Mesendoderm (in vitro differentiated cells): Measurements from ENCODE around the gene ZNF638.
A peak's percentile ranks its signal among the peaks of the same experiment; 100 is the strongest.

Source experiments
- DNase-seq: peaks from one replicate; pipeline ENCODE4 v3.0.0; 2013
- H2AK5ac ChIP-seq: 2 replicates; pipeline ENCODE4 v1.6.1; 2013; ENCODE audit warnings: low read length, inconsistent platforms
- H2BK120ac ChIP-seq: 2 replicates; pipeline ENCODE4 v1.6.1; 2013; ENCODE audit warnings: low read depth, mild to moderate bottlenecking, low read length, moderate library complexity, mixed read lengths
- H2BK15ac ChIP-seq: replicated peaks from 2 replicates; pipeline ENCODE4 v1.6.1; 2013; ENCODE audit warnings: low read depth, mild to moderate bottlenecking, moderate library complexity
- H2BK5ac ChIP-seq: 2 replicates; pipeline ENCODE4 v1.6.1; 2013; ENCODE audit warnings: low read length, inconsistent platforms
- H3K18ac ChIP-seq: 2 replicates; pipeline ENCODE4 v1.6.1; 2013; ENCODE audit warnings: mild to moderate bottlenecking, low read length, mixed read lengths
- H3K23ac ChIP-seq: one replicate; pipeline ENCODE4 v1.6.1; 2013; ENCODE audit warnings: low read length
- H3K27ac ChIP-seq: 2 replicates; pipeline ENCODE4 v1.5.1; 2013; ENCODE audit warnings: low read depth, mild to moderate bottlenecking, inconsistent platforms, low read length, moderate library complexity
- H3K27me3 ChIP-seq: 2 replicates; pipeline ENCODE4 v1.6.1; 2013; ENCODE audit warnings: low read length, control low read depth, mild to moderate bottlenecking, inconsistent platforms; ENCODE audit not compliant: insufficient read depth, poor library complexity
- H3K36me3 ChIP-seq: 2 replicates; pipeline ENCODE4 v1.6.1; 2013; ENCODE audit warnings: low read length, inconsistent platforms; ENCODE audit not compliant: control insufficient read depth, insufficient read depth
- H3K4ac ChIP-seq: one replicate; pipeline ENCODE4 v1.6.1; 2013; ENCODE audit warnings: low read depth, mild to moderate bottlenecking, low read length, moderate library complexity
- H3K4me1 ChIP-seq: 2 replicates; pipeline ENCODE4 v1.6.1; 2013; ENCODE audit warnings: low read depth, low read length, inconsistent platforms; ENCODE audit not compliant: control insufficient read depth
- H3K4me2 ChIP-seq: 2 replicates; pipeline ENCODE4 v1.6.1; 2013; ENCODE audit warnings: low read length
- H3K4me3 ChIP-seq: 2 replicates; pipeline ENCODE4 v1.5.1; 2013; ENCODE audit warnings: mild to moderate bottlenecking, low read length
- H3K56ac ChIP-seq: one replicate; pipeline ENCODE4 v1.6.1; 2013; ENCODE audit warnings: low read length
- H3K79me1 ChIP-seq: 2 replicates; pipeline ENCODE4 v1.6.1; 2013; ENCODE audit warnings: low read length, inconsistent platforms
- H3K79me2 ChIP-seq: 2 replicates; pipeline ENCODE4 v1.6.1; 2013; ENCODE audit warnings: mild to moderate bottlenecking, low read length; ENCODE audit not compliant: control insufficient read depth, insufficient read depth
- H3K9ac ChIP-seq: 2 replicates; pipeline ENCODE4 v1.6.1; 2013; ENCODE audit warnings: low read length, inconsistent platforms
- H4K5ac ChIP-seq: one replicate; pipeline ENCODE4 v1.6.1; 2013; ENCODE audit warnings: low read length
- H4K8ac ChIP-seq: one replicate; pipeline ENCODE4 v1.6.1; 2013; ENCODE audit warnings: low read depth, mild to moderate bottlenecking, control low read depth, low read length, moderate library complexity
- WGBS: extraction: QIAGEN DNeasy Blood & Tissue Kit; methylation state at CpG from one replicate; pipeline ENCODE4 v1.1.7; 2013; ENCODE audit warnings: low lambda C conversion rate, missing lambda C conversion rate; ENCODE audit not compliant: insufficient coverage; ENCODE audit errors: extremely low coverage; 5-methylcytosine and 5-hydroxymethylcytosine counted together

ZNF638 gene

DNA sequence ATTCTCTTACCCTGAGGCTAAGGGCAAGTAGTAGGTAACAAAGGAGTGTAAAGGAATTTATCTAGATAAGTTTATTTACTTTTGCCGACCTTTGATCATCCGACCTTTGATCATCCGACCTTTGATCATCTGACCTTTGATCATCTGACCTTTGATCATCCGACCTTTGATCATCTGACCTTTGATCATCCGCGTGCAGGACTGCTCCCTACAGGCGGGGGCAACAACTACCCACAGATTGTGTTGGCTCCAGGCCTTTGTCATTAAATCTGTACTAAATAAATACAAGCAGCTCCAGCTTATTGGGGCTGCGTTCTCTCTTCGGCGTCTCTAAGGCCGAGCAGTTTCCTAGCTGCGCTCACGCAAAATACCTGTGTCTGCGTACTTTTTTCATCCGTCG, 56.6 kb downstream of the ZNF638 start:
- H3K23ac ChIP-seq = no peak overlapping the region
- H3K4me1 ChIP-seq = no peaks in the 10 kb centered on the region
- H4K8ac ChIP-seq = no peak overlapping the region
- peak; percentile 11 for DNase-seq
- H3K36me3 ChIP-seq = peaks cover 11% of the 10 kb centered on the region
- no peak overlapping the region for H2BK15ac ChIP-seq
- no peak overlapping the region for H3K56ac ChIP-seq
- no peak overlapping the region for H3K27ac ChIP-seq
- H2AK5ac ChIP-seq = no peak overlapping the region
- no peak overlapping the region for H4K5ac ChIP-seq
- H3K4me2 ChIP-seq = no peak overlapping the region
- no CpG with 5 or more reads among the region's 16 CpGs for WGBS
- no peak overlapping the region for H3K9ac ChIP-seq
- H2BK120ac ChIP-seq = no peak overlapping the region
- no peak overlapping the region for H3K4ac ChIP-seq
- H3K18ac ChIP-seq = no peak overlapping the region
- no peaks in the 10 kb centered on the region for H3K27me3 ChIP-seq
- H2BK5ac ChIP-seq = no peak overlapping the region
- H3K79me2 ChIP-seq = no peaks in the 10 kb centered on the region
- H3K4me3 ChIP-seq = no peak overlapping the region
- no peaks in the 10 kb centered on the region for H3K79me1 ChIP-seq

DNA sequence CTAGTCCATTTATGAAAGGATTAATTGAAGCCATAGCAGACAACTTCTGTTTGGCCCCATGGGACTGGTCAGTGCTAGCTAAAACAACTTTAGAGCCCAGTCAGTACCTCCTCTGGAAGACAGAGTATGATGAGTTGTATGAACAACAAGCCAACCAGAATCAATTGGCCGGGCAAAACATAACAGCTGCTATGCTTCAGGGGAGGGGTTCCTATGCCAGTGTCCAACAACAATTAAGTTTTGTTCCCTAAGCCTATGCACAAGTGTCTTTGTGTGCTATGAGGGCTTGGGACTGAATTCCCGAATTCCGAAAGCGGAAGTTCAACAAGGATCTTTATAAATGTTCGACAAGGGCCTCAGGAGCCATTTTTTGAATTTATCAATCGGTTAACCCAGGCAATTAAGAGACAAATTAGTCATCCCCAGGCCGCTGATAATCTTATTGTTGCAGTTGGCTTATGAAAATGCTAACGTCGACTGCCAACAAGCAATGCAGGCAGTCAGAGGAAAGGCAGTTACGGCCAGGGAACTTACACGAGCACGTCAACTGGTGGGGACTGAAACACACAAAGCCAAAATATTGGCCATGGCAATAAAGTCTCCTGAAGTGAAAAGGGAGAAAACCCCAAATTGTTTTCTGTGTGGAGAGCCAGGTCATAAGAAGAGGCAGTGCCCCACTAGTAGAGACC, 57.9 kb downstream of the ZNF638 start:
- no peak overlapping the region for H3K4me3 ChIP-seq
- no peak overlapping the region for H3K18ac ChIP-seq
- no peaks in the 10 kb centered on the region for H3K4me1 ChIP-seq
- no peak overlapping the region for H3K9ac ChIP-seq
- no peak overlapping the region for H3K56ac ChIP-seq
- H3K23ac ChIP-seq = no peak overlapping the region
- H3K79me1 ChIP-seq = no peaks in the 10 kb centered on the region
- H4K5ac ChIP-seq = no peak overlapping the region
- H2BK5ac ChIP-seq = no peak overlapping the region
- H4K8ac ChIP-seq = no peak overlapping the region
- H2AK5ac ChIP-seq = no peak overlapping the region
- no peak overlapping the region for H2BK15ac ChIP-seq
- H3K36me3 ChIP-seq = peaks cover 16% of the 10 kb centered on the region
- no CpG with 5 or more reads among the region's 12 CpGs for WGBS
- no peak overlapping the region for H2BK120ac ChIP-seq
- H3K27me3 ChIP-seq = no peaks in the 10 kb centered on the region
- no peak overlapping the region for H3K27ac ChIP-seq
- H3K79me2 ChIP-seq = no peaks in the 10 kb centered on the region
- H3K4me2 ChIP-seq = no peak overlapping the region
- DNase-seq = no peak
- no peak overlapping the region for H3K4ac ChIP-seq

DNA sequence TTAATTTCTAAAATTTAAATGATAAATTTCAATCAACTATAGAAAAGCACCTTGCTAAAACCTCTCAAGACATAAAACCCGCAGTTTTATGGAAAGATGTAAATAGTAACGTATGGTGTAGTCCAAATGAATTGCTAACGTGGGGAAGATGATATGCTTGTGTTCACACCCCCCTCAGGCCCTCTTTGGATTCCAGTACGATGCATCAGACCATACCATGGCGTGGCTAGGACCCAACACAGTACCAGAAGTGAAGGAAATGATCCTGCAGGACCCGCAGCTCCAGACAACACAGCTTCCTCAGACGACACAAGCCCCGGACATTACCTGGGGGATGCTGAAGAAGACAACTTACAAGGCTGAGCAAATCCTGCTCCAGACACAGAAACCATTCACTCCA, 61.6 kb downstream of the ZNF638 start:
- no CpG with 5 or more reads among the region's 8 CpGs for WGBS
- Histone ChIP-seq H3K4me2 (no peak overlapping the region), H3K4me3 (no peak overlapping the region), H3K18ac (no peak overlapping the region), H2BK5ac (no peak overlapping the region), H2AK5ac (no peak overlapping the region), H3K27me3 (no peaks in the 10 kb centered on the region), H3K27ac (no peak overlapping the region), H2BK120ac (no peak overlapping the region), H3K4me1 (no peaks in the 10 kb centered on the region), H2BK15ac (no peak overlapping the region), H4K5ac (no peak overlapping the region), H3K56ac (no peak overlapping the region), H4K8ac (no peak overlapping the region), H3K36me3 (peaks cover 15% of the 10 kb centered on the region), H3K79me1 (no peaks in the 10 kb centered on the region), H3K4ac (no peak overlapping the region), H3K79me2 (no peaks in the 10 kb centered on the region), H3K9ac (no peak overlapping the region), H3K23ac (no peak overlapping the region)
- no peak for DNase-seq

DNA sequence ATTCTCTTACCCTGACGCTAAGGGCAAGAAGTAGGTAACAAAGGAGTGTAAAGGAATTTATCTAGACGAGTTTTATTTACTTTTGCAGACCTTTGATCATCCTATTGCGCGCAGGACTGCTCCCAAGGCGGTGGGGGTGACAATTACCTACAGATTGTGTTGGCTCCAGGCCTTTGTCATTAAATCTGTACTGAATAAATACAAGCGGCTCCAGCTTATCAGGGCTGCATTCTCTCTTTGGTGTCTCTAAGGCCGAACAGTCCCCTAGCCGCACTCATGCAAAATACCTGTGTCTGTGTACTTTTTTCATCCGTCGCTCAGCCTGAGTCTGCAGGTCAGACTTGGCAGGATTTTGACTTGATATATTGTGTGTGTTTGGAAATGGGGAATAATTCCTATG, 63.9 kb downstream of the ZNF638 start:
- Histone ChIP-seq H3K27me3 (no peaks in the 10 kb centered on the region), H3K4me2 (no peak overlapping the region), H4K5ac (no peak overlapping the region), H3K23ac (no peak overlapping the region), H3K79me2 (no peaks in the 10 kb centered on the region), H3K79me1 (no peaks in the 10 kb centered on the region), H3K9ac (no peak overlapping the region), H3K36me3 (peaks cover 5% of the 10 kb centered on the region), H2BK5ac (no peak overlapping the region), H2AK5ac (no peak overlapping the region), H2BK120ac (no peak overlapping the region), H3K4me3 (no peak overlapping the region), H4K8ac (no peak overlapping the region), H3K56ac (no peak overlapping the region), H3K27ac (no peak overlapping the region), H3K4ac (no peak overlapping the region), H2BK15ac (no peak overlapping the region), H3K4me1 (no peaks in the 10 kb centered on the region), H3K18ac (no peak overlapping the region)
- DNase-seq = no peak
- WGBS = no CpG with 5 or more reads among the region's 10 CpGs

DNA sequence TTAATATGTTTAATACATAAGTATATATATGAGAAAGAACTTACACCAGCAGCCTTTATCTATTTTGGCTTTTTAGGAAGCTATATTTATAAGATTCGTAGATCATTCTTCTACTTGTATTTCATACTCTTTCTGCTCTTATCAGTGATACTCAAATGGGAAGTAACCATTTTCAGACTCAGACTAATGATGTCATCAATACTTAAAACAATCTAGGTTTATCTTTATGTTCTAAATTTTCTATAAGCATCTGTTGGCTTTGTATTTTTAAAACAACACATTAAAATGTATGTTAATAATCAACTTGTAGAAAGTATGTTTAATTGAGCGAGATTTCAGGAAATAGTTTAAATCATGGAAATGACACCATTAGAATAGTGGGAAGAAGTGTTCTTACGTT, 70.8 kb downstream of the ZNF638 start:
- Histone ChIP-seq H3K36me3 (peaks cover 1% of the 10 kb centered on the region), H3K4me3 (no peak overlapping the region), H3K56ac (no peak overlapping the region), H2BK15ac (no peak overlapping the region), H2AK5ac (no peak overlapping the region), H2BK5ac (no peak overlapping the region), H3K27me3 (no peaks in the 10 kb centered on the region), H3K23ac (no peak overlapping the region), H3K18ac (no peak overlapping the region), H3K4me2 (no peak overlapping the region), H3K4ac (no peak overlapping the region), H3K79me1 (no peaks in the 10 kb centered on the region), H3K4me1 (no peaks in the 10 kb centered on the region), H3K79me2 (no peaks in the 10 kb centered on the region), H2BK120ac (no peak overlapping the region), H4K8ac (no peak overlapping the region), H3K27ac (no peak overlapping the region), H4K5ac (no peak overlapping the region), H3K9ac (no peak overlapping the region)
- 100% methylated on average over 1 of the region's 3 CpGs for WGBS
- no peak for DNase-seq

DNA sequence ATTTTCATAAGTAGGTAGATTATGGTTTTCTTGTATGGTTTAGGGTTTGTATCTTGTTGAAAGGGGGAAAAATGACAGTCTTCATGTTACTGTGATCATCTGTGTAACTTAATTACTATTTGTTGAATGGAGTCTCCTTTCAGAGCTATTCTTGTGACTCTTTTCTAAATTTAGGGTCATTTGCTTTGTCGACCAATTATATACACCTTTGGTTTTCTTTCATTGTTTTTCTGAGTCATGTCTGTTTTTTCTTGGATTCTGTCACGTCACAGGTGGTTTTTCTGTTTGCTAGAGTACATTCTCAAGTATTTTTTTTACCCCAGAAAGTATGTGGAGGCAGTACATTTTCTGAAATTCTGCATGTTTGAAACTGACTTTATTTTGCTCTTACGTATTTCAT, 78.0 kb downstream of the ZNF638 start:
- Histone ChIP-seq H3K27me3 (no peaks in the 10 kb centered on the region), H3K36me3 (peaks cover 1% of the 10 kb centered on the region), H2BK120ac (no peak overlapping the region), H2BK5ac (no peak overlapping the region), H3K56ac (no peak overlapping the region), H3K9ac (no peak overlapping the region), H3K4ac (no peak overlapping the region), H2AK5ac (no peak overlapping the region), H3K4me1 (no peaks in the 10 kb centered on the region), H4K8ac (no peak overlapping the region), H3K18ac (no peak overlapping the region), H3K4me3 (no peak overlapping the region), H3K27ac (no peak overlapping the region), H2BK15ac (no peak overlapping the region), H3K79me1 (no peaks in the 10 kb centered on the region), H4K5ac (no peak overlapping the region), H3K79me2 (no peaks in the 10 kb centered on the region), H3K23ac (no peak overlapping the region), H3K4me2 (no peak overlapping the region)
- no peak for DNase-seq
- no CpG with 5 or more reads among the region's 3 CpGs for WGBS
